GM12892 (cell line): ENCODE measurements around the gene ITK.

Experiments
- POLR2A ChIP-seq: IDR thresholded peaks from 2 replicates; pipeline ENCODE4 v1.6.1; 2011; ENCODE audit warnings: low read depth, low read length, control low read depth
- TAF1 ChIP-seq: IDR thresholded peaks from 2 replicates; pipeline ENCODE4 v1.6.1; 2011; ENCODE audit warnings: low read depth, mild to moderate bottlenecking, control low read depth, low read length, borderline replicate concordance

GRCh38 chr5:157178966-157179365 lies 1.7 kb upstream of the ITK start:
- no peak for TF ChIP-seq POLR2A
- TF ChIP-seq TAF1 = no peak
